IMR-90 (cell line): ENCODE results near the gene HSF2BP.
"Not testable (repeated sequence)": the region's sequence is repeated elsewhere in the genome, so short reads cannot be mapped to it uniquely, and the experiment has no call there.

Experiments used
- BHLHE40 ChIP-seq: fragments of 150-350 bp; IDR thresholded peaks from 2 replicates; pipeline ENCODE4 v1.6.1; 2016; ENCODE audit warnings: mild to moderate bottlenecking, low read depth, low read length
- CEBPB ChIP-seq: IDR thresholded peaks from 2 replicates; pipeline ENCODE4 v1.6.1; 2012; ENCODE audit warnings: low read depth, low read length, improper control_type of control experiment
- ELK1 ChIP-seq: fragments of 150-350 bp; IDR thresholded peaks from 2 replicates; pipeline ENCODE4 v1.6.1; 2016; ENCODE audit warnings: low read depth, mild to moderate bottlenecking, low read length, moderate library complexity, borderline replicate concordance
- FOS ChIP-seq: fragments of 150-350 bp; IDR thresholded peaks from 2 replicates; pipeline ENCODE4 v1.6.1; 2016; ENCODE audit warnings: low read depth, low read length
- MAZ ChIP-seq: IDR thresholded peaks from 2 replicates; pipeline ENCODE4 v1.6.1; 2012; ENCODE audit warnings: low read depth, mild to moderate bottlenecking, low read length, improper control_type of control experiment, moderate library complexity, borderline replicate concordance
- MXI1 ChIP-seq: IDR thresholded peaks from 2 replicates; pipeline ENCODE4 v1.6.1; 2012; ENCODE audit warnings: low read depth, mild to moderate bottlenecking, low read length, moderate library complexity, borderline replicate concordance
- POLR2A ChIP-seq: IDR thresholded peaks from 2 replicates; pipeline ENCODE4 v1.6.1; 2012; ENCODE audit warnings: mild to moderate bottlenecking, low read depth, low read length
- RAD21 ChIP-seq: IDR thresholded peaks from 2 replicates; pipeline ENCODE4 v1.6.1; 2012; ENCODE audit warnings: low read length, improper control_type of control experiment
- RCOR1 ChIP-seq: IDR thresholded peaks from 2 replicates; pipeline ENCODE4 v1.6.1; 2012; ENCODE audit warnings: mild to moderate bottlenecking, low read length, improper control_type of control experiment; ENCODE audit not compliant: insufficient replicate concordance
- RFX5 ChIP-seq: IDR thresholded peaks from 2 replicates; pipeline ENCODE4 v1.8.0; 2012; ENCODE audit warnings: low read depth, mild to moderate bottlenecking, low read length, moderate library complexity
- SMC3 ChIP-seq: fragments of 150-350 bp; IDR thresholded peaks from 2 replicates; pipeline ENCODE4 v1.6.1; 2016; ENCODE audit warnings: low read depth, mild to moderate bottlenecking, antibody characterized with exemption, low read length, moderate library complexity
- USF2 ChIP-seq: fragments of 150-350 bp; IDR thresholded peaks from 2 replicates; pipeline ENCODE4 v1.6.1; 2017; ENCODE audit warnings: mild to moderate bottlenecking, antibody characterized with exemption, low read length, low read depth
- TF ChIP-seq, protein P1 (sequence below): conservative IDR thresholded peaks from 2 replicates; pipeline ENCODE4 v1.5.1; 2012; ENCODE audit warnings: mild to moderate bottlenecking, low read depth, low read length, improper control_type of control experiment

GRCh38 chr21:43562451-43562850, 96.8 kb downstream of the HSF2BP start:
- TF ChIP-seq FOS, SMC3, MXI1, POLR2A, MAZ, RCOR1, USF2, RFX5, BHLHE40, CEBPB, RAD21, ELK1: not testable (repeated sequence)
- TF ChIP-seq, protein P1, sequence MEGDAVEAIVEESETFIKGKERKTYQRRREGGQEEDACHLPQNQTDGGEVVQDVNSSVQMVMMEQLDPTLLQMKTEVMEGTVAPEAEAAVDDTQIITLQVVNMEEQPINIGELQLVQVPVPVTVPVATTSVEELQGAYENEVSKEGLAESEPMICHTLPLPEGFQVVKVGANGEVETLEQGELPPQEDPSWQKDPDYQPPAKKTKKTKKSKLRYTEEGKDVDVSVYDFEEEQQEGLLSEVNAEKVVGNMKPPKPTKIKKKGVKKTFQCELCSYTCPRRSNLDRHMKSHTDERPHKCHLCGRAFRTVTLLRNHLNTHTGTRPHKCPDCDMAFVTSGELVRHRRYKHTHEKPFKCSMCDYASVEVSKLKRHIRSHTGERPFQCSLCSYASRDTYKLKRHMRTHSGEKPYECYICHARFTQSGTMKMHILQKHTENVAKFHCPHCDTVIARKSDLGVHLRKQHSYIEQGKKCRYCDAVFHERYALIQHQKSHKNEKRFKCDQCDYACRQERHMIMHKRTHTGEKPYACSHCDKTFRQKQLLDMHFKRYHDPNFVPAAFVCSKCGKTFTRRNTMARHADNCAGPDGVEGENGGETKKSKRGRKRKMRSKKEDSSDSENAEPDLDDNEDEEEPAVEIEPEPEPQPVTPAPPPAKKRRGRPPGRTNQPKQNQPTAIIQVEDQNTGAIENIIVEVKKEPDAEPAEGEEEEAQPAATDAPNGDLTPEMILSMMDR, result not testable (repeated sequence)
